Vagina (tissue), 2 donors: Measurements from ENCODE around the gene COTL1. TPM values are rescaled to one million over a fixed set of nuclear protein-coding genes. Genes with fewer than 3 reads are reported as not detected.

Experiments used
- DNase-seq, 2 donors: peaks; one replicate each; pipeline ENCODE4 v3.0.0-alpha.2; 2017; ENCODE audit errors: extremely low spot score in 2 of 2
- H3K27ac ChIP-seq: fragments of 200-600 bp; sonication (generic); one replicate; pipeline ENCODE4 v1.5.1; 2019
- H3K27me3 ChIP-seq: fragments of 200-600 bp; sonication (generic); one replicate; pipeline ENCODE4 v1.5.1; 2019
- H3K36me3 ChIP-seq, 2 donors: fragments of 200-600 bp; sonication (generic); one replicate each; pipeline ENCODE4 v1.5.1; 2017 to 2019
- H3K4me1 ChIP-seq: fragments of 200-600 bp; sonication (generic); one replicate; pipeline ENCODE4 v1.5.1; 2019
- H3K4me3 ChIP-seq, 2 donors: fragments of 200-600 bp; sonication (generic); 1 replicate in 1 of 2; 2 replicates in 1 of 2; pipeline ENCODE4 v1.5.1; 2016 to 2019
- H3K9me3 ChIP-seq: fragments of 200-600 bp; sonication (generic); one replicate; pipeline ENCODE4 v1.5.1; 2019
- POLR2A ChIP-seq, 2 donors: fragments of 450-650 bp; IDR thresholded peaks; one replicate each; pipeline ENCODE4 v1.6.1; 2017; ENCODE audit warnings: antibody characterized with exemption in 2 of 2, mild to moderate bottlenecking in 2 of 2, moderate library complexity in 2 of 2
- POLR2AphosphoS5 ChIP-seq, 2 donors: sonication (generic); formaldehyde crosslinking; IDR thresholded peaks; one replicate each; pipeline ENCODE4 v1.9.0; 2017; ENCODE audit warnings: antibody characterized with exemption in 2 of 2, mild to moderate bottlenecking in 2 of 2, low read depth in 1 of 2; ENCODE audit not compliant: insufficient read depth in 1 of 2
- intact Hi-C: fragments of 100-400 bp; cut with DNase I; formaldehyde crosslinking; loops from one replicate; pipeline ENCODE4 v1.15.1; 2023
- total RNA-seq: library from RNA; depleted of rRNA; stranded (reverse); fragments of >200 nt; gene quantifications from one replicate; pipeline ENCODE4 v1.2.3, GENCODE V29; 2016
- TF ChIP-seq, protein P1 (sequence below), 3 experiments: fragments of 450-650 bp in 2 of 3; fragments of 200-600 bp in 1 of 3; sonication (generic) in 1 of 3; IDR thresholded peaks; one replicate each; pipeline ENCODE4 v1.5.1; 2017 to 2019; ENCODE audit warnings: antibody characterized with exemption in 3 of 3, mild to moderate bottlenecking in 2 of 3, moderate library complexity in 2 of 3

The COTL1 gene
- total RNA-seq, 1 donor from 2014 or later, result 67.8 TPM

GRCh38 chr16:84547546-84548061 is 70.3 kb downstream of the COTL1 start:
- no peak for DNase-seq
- no peaks in the 10 kb centered on the region for H3K36me3 ChIP-seq
- H3K27me3 ChIP-seq, result no peaks in the 10 kb centered on the region
- H3K9me3 ChIP-seq, result no peaks in the 10 kb centered on the region
- no peaks in the 10 kb centered on the region for H3K4me1 ChIP-seq
- H3K4me3 ChIP-seq, result no peak overlapping the region
- intact Hi-C loops, result no loop called here
- no peak overlapping the region for H3K27ac ChIP-seq
- TF ChIP-seq, protein P1, sequence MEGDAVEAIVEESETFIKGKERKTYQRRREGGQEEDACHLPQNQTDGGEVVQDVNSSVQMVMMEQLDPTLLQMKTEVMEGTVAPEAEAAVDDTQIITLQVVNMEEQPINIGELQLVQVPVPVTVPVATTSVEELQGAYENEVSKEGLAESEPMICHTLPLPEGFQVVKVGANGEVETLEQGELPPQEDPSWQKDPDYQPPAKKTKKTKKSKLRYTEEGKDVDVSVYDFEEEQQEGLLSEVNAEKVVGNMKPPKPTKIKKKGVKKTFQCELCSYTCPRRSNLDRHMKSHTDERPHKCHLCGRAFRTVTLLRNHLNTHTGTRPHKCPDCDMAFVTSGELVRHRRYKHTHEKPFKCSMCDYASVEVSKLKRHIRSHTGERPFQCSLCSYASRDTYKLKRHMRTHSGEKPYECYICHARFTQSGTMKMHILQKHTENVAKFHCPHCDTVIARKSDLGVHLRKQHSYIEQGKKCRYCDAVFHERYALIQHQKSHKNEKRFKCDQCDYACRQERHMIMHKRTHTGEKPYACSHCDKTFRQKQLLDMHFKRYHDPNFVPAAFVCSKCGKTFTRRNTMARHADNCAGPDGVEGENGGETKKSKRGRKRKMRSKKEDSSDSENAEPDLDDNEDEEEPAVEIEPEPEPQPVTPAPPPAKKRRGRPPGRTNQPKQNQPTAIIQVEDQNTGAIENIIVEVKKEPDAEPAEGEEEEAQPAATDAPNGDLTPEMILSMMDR (IDR thresholded peaks at IDR 0.05), result no peak
- no peak for TF ChIP-seq POLR2A (IDR thresholded peaks at IDR 0.05)
- no peak for TF ChIP-seq POLR2AphosphoS5 (IDR thresholded peaks at IDR 0.05; ENCODE audit: insufficient read depth in 1 of 2, low read depth in 1 of 2)

- H3K27me3 ChIP-seq, result no peaks in the 10 kb centered on the region
- intact Hi-C loops, result no loop called here
- TF ChIP-seq POLR2AphosphoS5 (IDR thresholded peaks at IDR 0.05; ENCODE audit: insufficient read depth in 1 of 2, low read depth in 1 of 2) (no peak), POLR2A (IDR thresholded peaks at IDR 0.05) (no peak)
- TF ChIP-seq, protein P1 (IDR thresholded peaks at IDR 0.05), result no peak
- H3K36me3 ChIP-seq, result no peaks in the 10 kb centered on the region
- no peaks in the 10 kb centered on the region for H3K9me3 ChIP-seq
- no peak for DNase-seq
- H3K4me1 ChIP-seq, result no peaks in the 10 kb centered on the region
- no peak overlapping the region for H3K4me3 ChIP-seq
- no peak overlapping the region for H3K27ac ChIP-seq
These were observed 71.0 kb downstream of the COTL1 start for GRCh38 chr16:84546669-84547545.

- Histone ChIP-seq H3K27ac (no peak overlapping the region), H3K27me3 (no peaks in the 10 kb centered on the region), H3K9me3 (no peaks in the 10 kb centered on the region), H3K36me3 (no peaks in the 10 kb centered on the region), H3K4me1 (no peaks in the 10 kb centered on the region), H3K4me3 (no peak overlapping the region)
- intact Hi-C loops, result no loop called here
- DNase-seq, result no peak
- TF ChIP-seq POLR2A (IDR thresholded peaks at IDR 0.05), result no peak
- TF ChIP-seq, protein P1 (IDR thresholded peaks at IDR 0.05), result no peak
- TF ChIP-seq POLR2AphosphoS5 (IDR thresholded peaks at IDR 0.05; ENCODE audit: insufficient read depth in 1 of 2, low read depth in 1 of 2), result no peak
These were observed 72.7 kb downstream of the COTL1 start for GRCh38 chr16:84545114-84545737.

DNA sequence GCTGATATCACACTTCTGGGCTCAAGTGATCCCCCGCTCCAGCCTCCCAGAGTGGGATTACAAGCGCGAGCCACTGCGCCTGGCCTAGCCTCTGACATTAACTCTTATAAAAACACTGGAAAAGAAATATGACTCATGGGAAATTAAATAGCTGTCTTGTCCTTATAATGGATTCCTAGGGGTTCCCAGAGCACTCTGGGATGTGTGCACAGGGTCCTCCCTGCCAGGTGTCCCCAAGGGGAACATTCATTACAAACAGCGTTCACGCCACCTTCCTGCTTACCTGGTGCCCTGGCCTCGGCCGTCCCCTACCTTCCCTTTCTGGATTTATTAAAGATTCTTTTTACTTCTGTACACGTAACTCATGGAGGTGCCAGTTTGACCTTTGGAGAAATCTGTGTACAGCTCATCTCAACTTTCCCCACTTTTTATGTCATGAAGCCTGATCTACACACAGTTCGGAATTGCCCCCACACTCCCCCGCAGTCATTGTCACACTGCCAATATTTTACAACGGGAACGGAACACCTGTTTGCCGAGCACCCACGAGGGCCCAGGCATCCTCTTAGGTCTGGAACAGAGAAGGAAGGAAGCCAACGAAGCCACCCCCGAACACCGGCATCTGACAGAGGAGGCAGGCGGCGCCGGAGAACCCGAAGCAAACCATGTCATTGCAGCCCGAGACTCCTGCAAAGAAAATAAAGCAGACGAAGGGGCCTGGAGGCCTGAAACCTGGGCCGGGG is 73.7 kb downstream of the COTL1 start:
- no peaks in the 10 kb centered on the region for H3K36me3 ChIP-seq
- H3K27me3 ChIP-seq, result no peaks in the 10 kb centered on the region
- DNase-seq, result no peak
- H3K4me3 ChIP-seq, result no peak overlapping the region
- no peak overlapping the region for H3K27ac ChIP-seq
- intact Hi-C loops, result no loop called here
- TF ChIP-seq POLR2A (IDR thresholded peaks at IDR 0.05) (no peak), POLR2AphosphoS5 (IDR thresholded peaks at IDR 0.05; ENCODE audit: insufficient read depth in 1 of 2, low read depth in 1 of 2) (no peak)
- TF ChIP-seq, protein P1 (IDR thresholded peaks at IDR 0.05), result no peak
- H3K4me1 ChIP-seq, result no peaks in the 10 kb centered on the region
- no peaks in the 10 kb centered on the region for H3K9me3 ChIP-seq
